Pericardium fibroblast (primary cell): ENCODE results near the gene TRPM1. TPM values are rescaled to one million over a fixed set of nuclear protein-coding genes. Genes with fewer than 3 reads are reported as not detected.

Experiments
- total RNA-seq: library from RNA; depleted of rRNA; stranded (reverse); fragments of >200 nt; gene quantifications from 2 replicates; pipeline ENCODE4 v1.2.3, GENCODE V29; 2015

The TRPM1 gene
- total RNA-seq = not detected in 2 replicates

GRCh38 chr15:31101262-31102038, at the start of gene TRPM1:
TRPM1 (minus strand) TSS chr15:31101725; CDS start chr15:31081355, 20,370 bp downstream.

GRCh38 chr15:30991255-30992235, 110.0 kb downstream of the TRPM1 start, which contains the start of gene MTMR10:
MTMR10 (minus strand) TSS chr15:30991628; CDS start chr15:30991506, 122 bp downstream.

Other genes starting within 250 kb of the TRPM1 start
- gene FAN1, start 197.8 kb downstream of the TRPM1 start, total RNA-seq = 9.2 and 12.1 TPM in 2 replicates
- gene MTMR10, start 110.1 kb downstream of the TRPM1 start, total RNA-seq = 7.4 and 19.3 TPM in 2 replicates
- 27.7 and 44.1 TPM in 2 replicates for gene KLF13, start 225.1 kb upstream of the TRPM1 start, total RNA-seq